ENCODE results near the gene RALA. TPM values are rescaled to one million over a fixed set of nuclear protein-coding genes. Genes with fewer than 3 reads are reported as not detected.

RALA gene
- total RNA-seq, 1 experiment from 2014 or later: 27.3 TPM

GRCh38 chr7:39588416-39588815 lies 35.0 kb upstream of the RALA start:
- CTCF ChIA-PET: no interaction called here
- H3K36me3 ChIP-seq (ENCODE audit: control insufficient read depth in 1 of 2, insufficient read depth in 2 of 2, low read length in 2 of 2): no peaks in the 10 kb centered on the region
- H4K20me1 ChIP-seq (ENCODE audit: insufficient read depth): no peaks in the 10 kb centered on the region
- no peak for DNase-seq (ENCODE audit: low read depth, low spot score)
- RAD21 ChIA-PET (ENCODE audit: low non-redundant PET in 1 of 2, low total read pairs in 2 of 2, uncharacterized antibody in 2 of 2, unreplicated experiment in 2 of 2): no interaction called here
- H2AFZ ChIP-seq (ENCODE audit: low read depth, low read length, poor library complexity, severe bottlenecking): no peak overlapping the region
- ATAC-seq: no peak
- H3K27me3 ChIP-seq (ENCODE audit: insufficient read depth, low read length): no peaks in the 10 kb centered on the region
- H3K79me2 ChIP-seq (ENCODE audit: insufficient read depth, low read length): no peaks in the 10 kb centered on the region
- H3K9ac ChIP-seq (ENCODE audit: low read length): no peak overlapping the region
- H3K9me3 ChIP-seq (ENCODE audit: control insufficient read depth in 1 of 2, insufficient read depth in 1 of 2, low read depth in 1 of 2, low read length in 2 of 2): no peaks in the 10 kb centered on the region
- intact Hi-C loops (cut with micrococcal nuclease): no loop called here
- no peaks in the 10 kb centered on the region for H3K9me2 ChIP-seq (ENCODE audit: insufficient read depth)
- no peak overlapping the region for H3K27ac ChIP-seq (ENCODE audit: low read depth, low read length)
- H3K4me2 ChIP-seq (ENCODE audit: low read length): no peak overlapping the region
- no TSS peak for BruUV-seq (replicated peaks)
- POLR2A ChIA-PET: no interaction called here
- H3K4me3 ChIP-seq (replicated peaks in 1 of 2; ENCODE audit: low read depth in 1 of 2, low read length in 2 of 2): no peak overlapping the region
- TF ChIP-seq JUND (IDR thresholded peaks at IDR 0.05): no peak
- no peak for TF ChIP-seq SIN3A (IDR thresholded peaks at IDR 0.05; ENCODE audit: low read depth)
- TF ChIP-seq, protein P1, sequence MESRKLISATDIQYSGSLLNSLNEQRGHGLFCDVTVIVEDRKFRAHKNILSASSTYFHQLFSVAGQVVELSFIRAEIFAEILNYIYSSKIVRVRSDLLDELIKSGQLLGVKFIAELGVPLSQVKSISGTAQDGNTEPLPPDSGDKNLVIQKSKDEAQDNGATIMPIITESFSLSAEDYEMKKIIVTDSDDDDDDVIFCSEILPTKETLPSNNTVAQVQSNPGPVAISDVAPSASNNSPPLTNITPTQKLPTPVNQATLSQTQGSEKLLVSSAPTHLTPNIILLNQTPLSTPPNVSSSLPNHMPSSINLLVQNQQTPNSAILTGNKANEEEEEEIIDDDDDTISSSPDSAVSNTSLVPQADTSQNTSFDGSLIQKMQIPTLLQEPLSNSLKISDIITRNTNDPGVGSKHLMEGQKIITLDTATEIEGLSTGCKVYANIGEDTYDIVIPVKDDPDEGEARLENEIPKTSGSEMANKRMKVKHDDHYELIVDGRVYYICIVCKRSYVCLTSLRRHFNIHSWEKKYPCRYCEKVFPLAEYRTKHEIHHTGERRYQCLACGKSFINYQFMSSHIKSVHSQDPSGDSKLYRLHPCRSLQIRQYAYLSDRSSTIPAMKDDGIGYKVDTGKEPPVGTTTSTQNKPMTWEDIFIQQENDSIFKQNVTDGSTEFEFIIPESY (IDR thresholded peaks at IDR 0.05; ENCODE audit: extremely low read depth, insufficient replicate concordance, low read length): no peak
- TF ChIP-seq EGR1 (IDR thresholded peaks at IDR 0.05; ENCODE audit: low read depth): no peak
- TF ChIP-seq, protein P2, sequence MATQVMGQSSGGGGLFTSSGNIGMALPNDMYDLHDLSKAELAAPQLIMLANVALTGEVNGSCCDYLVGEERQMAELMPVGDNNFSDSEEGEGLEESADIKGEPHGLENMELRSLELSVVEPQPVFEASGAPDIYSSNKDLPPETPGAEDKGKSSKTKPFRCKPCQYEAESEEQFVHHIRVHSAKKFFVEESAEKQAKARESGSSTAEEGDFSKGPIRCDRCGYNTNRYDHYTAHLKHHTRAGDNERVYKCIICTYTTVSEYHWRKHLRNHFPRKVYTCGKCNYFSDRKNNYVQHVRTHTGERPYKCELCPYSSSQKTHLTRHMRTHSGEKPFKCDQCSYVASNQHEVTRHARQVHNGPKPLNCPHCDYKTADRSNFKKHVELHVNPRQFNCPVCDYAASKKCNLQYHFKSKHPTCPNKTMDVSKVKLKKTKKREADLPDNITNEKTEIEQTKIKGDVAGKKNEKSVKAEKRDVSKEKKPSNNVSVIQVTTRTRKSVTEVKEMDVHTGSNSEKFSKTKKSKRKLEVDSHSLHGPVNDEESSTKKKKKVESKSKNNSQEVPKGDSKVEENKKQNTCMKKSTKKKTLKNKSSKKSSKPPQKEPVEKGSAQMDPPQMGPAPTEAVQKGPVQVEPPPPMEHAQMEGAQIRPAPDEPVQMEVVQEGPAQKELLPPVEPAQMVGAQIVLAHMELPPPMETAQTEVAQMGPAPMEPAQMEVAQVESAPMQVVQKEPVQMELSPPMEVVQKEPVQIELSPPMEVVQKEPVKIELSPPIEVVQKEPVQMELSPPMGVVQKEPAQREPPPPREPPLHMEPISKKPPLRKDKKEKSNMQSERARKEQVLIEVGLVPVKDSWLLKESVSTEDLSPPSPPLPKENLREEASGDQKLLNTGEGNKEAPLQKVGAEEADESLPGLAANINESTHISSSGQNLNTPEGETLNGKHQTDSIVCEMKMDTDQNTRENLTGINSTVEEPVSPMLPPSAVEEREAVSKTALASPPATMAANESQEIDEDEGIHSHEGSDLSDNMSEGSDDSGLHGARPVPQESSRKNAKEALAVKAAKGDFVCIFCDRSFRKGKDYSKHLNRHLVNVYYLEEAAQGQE (IDR thresholded peaks at IDR 0.05; ENCODE audit: low read depth): no peak
- no peak for TF ChIP-seq ELF1 (IDR thresholded peaks at IDR 0.05; ENCODE audit: borderline replicate concordance, low read depth)
- peaks cover 15 to 18% of the 10 kb centered on the region in 2 experiments for H3K4me1 ChIP-seq (ENCODE audit: control insufficient read depth in 1 of 2, insufficient read depth in 2 of 2, low read length in 2 of 2)
